K562 (cell line): ENCODE measurements around the gene EPN2. TPM values are rescaled to one million over a fixed set of nuclear protein-coding genes. Genes with fewer than 3 reads are reported as not detected.

ENCODE experiments used
- ATAC-seq: fragments of 200-7000 bp; cut with Tn5 transposase; 3 replicates; pipeline ENCODE4 v1.9.1; 2020; ENCODE audit warnings: moderate library complexity
- BruUV-seq: library from RNA; stranded (reverse); fragments of 400-500 nt; replicated peaks from 2 replicates; lab custom pipeline; 2021; lab: Mats Ljungman, UMichigan
- CTCF ChIA-PET: fragments of 300-600 bp; formaldehyde crosslinking; extraction: SDS; loops from one replicate; lab custom pipeline; 2021; ENCODE audit warnings: low intra/inter-chr PET ratio; lab: Yijun Ruan, JAX
- POLR2A ChIA-PET: fragments of 300-600, 350-650 bp; sonication (Branson Sonifier 250); formaldehyde crosslinking; extraction: SDS; loops from one replicate; lab custom pipeline; 2021; ENCODE audit warnings: antibody characterized with exemption, inconsistent platforms; lab: Yijun Ruan, JAX
- DNase-seq, 4 experiments: peaks; one replicate each; pipeline versions ENCODE4 v3.0.0 to v3.0.0-alpha.2; 2011 to 2018; ENCODE audit warnings: low spot score in 3 of 4, mixed read lengths in 3 of 4; ENCODE audit errors: extremely low read depth in 1 of 4
- FAIRE-seq: peaks from 2 replicates; lab custom pipeline; 2011; peaks lifted over from hg19 to GRCh38; lab: Jason Lieb, UNC
- H2AFZ ChIP-seq: 2 replicates; pipeline ENCODE4 v1.6.0; 2011; ENCODE audit warnings: low read depth, low read length, control low read depth, inconsistent platforms
- H3K27ac ChIP-seq: fragments of 200-600 bp; 3 replicates; pipeline ENCODE4 v1.8.0; 2011; ENCODE audit warnings: low read depth, mild to moderate bottlenecking, control low read depth, inconsistent platforms, low read length, moderate library complexity, mixed read lengths; ENCODE audit errors: extremely low read depth
- H3K27me3 ChIP-seq, 2 experiments: fragments of 300-600 bp in 1 of 2; 2 replicates in 1 of 2; 3 replicates in 1 of 2; pipeline versions ENCODE4 v1.6.0 to v1.8.0; 2011; ENCODE audit warnings: inconsistent platforms in 2 of 2, low read length in 2 of 2, mild to moderate bottlenecking in 1 of 2, mixed read lengths in 1 of 2, moderate library complexity in 1 of 2; ENCODE audit not compliant: control insufficient read depth in 2 of 2, insufficient read depth in 2 of 2
- H3K36me3 ChIP-seq: fragments of 300-600 bp; 3 replicates; pipeline ENCODE4 v1.8.0; 2011; ENCODE audit warnings: mild to moderate bottlenecking, low read length, inconsistent platforms; ENCODE audit not compliant: control insufficient read depth, insufficient read depth
- H3K4me1 ChIP-seq, 2 experiments: fragments of 200-600 bp in 1 of 2; replicated peaks in 1 of 2; 2 replicates in 1 of 2; 3 replicates in 1 of 2; pipeline versions ENCODE4 v1.5.1 to v1.8.0; 2011; ENCODE audit warnings: inconsistent platforms in 2 of 2, low read length in 2 of 2, mild to moderate bottlenecking in 1 of 2, mixed read lengths in 1 of 2, moderate library complexity in 1 of 2; ENCODE audit not compliant: control insufficient read depth in 2 of 2, insufficient read depth in 2 of 2
- H3K4me2 ChIP-seq: 2 replicates; pipeline ENCODE4 v1.6.1; 2011; ENCODE audit warnings: low read length, control low read depth, inconsistent platforms, mixed read lengths; ENCODE audit not compliant: insufficient read depth
- H3K4me3 ChIP-seq: fragments of 200-600 bp; sonication (generic), shearing (Covaris generic); 2 replicates; pipeline ENCODE4 v1.5.1; 2016; ENCODE audit warnings: control low read depth, inconsistent platforms
- H3K79me2 ChIP-seq: fragments of 200-600 bp; 3 replicates; pipeline ENCODE4 v1.8.0; 2011; ENCODE audit warnings: low read length, inconsistent platforms; ENCODE audit not compliant: control insufficient read depth, insufficient read depth
- H3K9ac ChIP-seq, 2 experiments: 2 replicates each; pipeline versions ENCODE4 v1.6.0 to v1.6.1; 2011; ENCODE audit warnings: low read depth in 2 of 2, low read length in 2 of 2, control low read depth in 1 of 2, inconsistent platforms in 1 of 2, mild to moderate bottlenecking in 1 of 2, mixed read lengths in 1 of 2; ENCODE audit not compliant: insufficient read depth in 1 of 2
- H3K9me1 ChIP-seq: one replicate; pipeline ENCODE4 v1.6.0; 2011; ENCODE audit warnings: inconsistent platforms, mild to moderate bottlenecking, low read length, moderate library complexity; ENCODE audit not compliant: control insufficient read depth, insufficient read depth
- H3K9me3 ChIP-seq: replicated peaks from 2 replicates; pipeline ENCODE4 v1.5.1; 2011; ENCODE audit warnings: low read depth, low read length, inconsistent platforms; ENCODE audit not compliant: control insufficient read depth, insufficient read depth
- H4K20me1 ChIP-seq: replicated peaks from 2 replicates; pipeline ENCODE4 v1.6.1; 2011; ENCODE audit warnings: low read length, inconsistent platforms, mixed read lengths; ENCODE audit not compliant: control insufficient read depth, insufficient read depth
- BDP1 ChIP-seq: IDR thresholded peaks from 3 replicates; pipeline ENCODE4 v1.6.1; 2011; ENCODE audit not compliant: insufficient read length, insufficient read depth
- MXI1 ChIP-seq: IDR thresholded peaks from 2 replicates; pipeline ENCODE4 v1.6.1; 2011; ENCODE audit warnings: low read depth, mild to moderate bottlenecking, improper control_type of control experiment, low read length
- OTX1 ChIP-seq: fragments of 450-650 bp; formaldehyde crosslinking; IDR thresholded peaks from 2 replicates; pipeline ENCODE4 v1.4.0; 2022; ENCODE audit warnings: mild to moderate bottlenecking
- RNF219 ChIP-seq: fragments of 250-450 bp; sonication (Bioruptor Pico); IDR thresholded peaks from 2 replicates; pipeline ENCODE4 v1.5.0; 2022; ENCODE audit warnings: mild to moderate bottlenecking
- TRIM24 ChIP-seq, 2 experiments: fragments of 450-650 bp; IDR thresholded peaks; 2 replicates each; pipeline ENCODE4 v1.6.1; 2016
- YBX1 ChIP-seq: fragments of 450-650 bp; IDR thresholded peaks from 2 replicates; pipeline ENCODE4 v1.7.1; 2016; ENCODE audit warnings: mild to moderate bottlenecking
- ZNF324 ChIP-seq: fragments of 250-450 bp; sonication (Bioruptor Pico); IDR thresholded peaks from 2 replicates; pipeline ENCODE4 v1.4.0; 2020; ENCODE audit warnings: mild to moderate bottlenecking
- WGBS: fragments of 100-300 bp; shearing (Covaris generic); methylation state at CpG from one replicate; pipeline ENCODE4 v1.1.6; 2016; ENCODE audit warnings: low coverage, mixed read lengths; ENCODE audit not compliant: insufficient coverage; ENCODE audit errors: missing lambda C conversion rate; 5-methylcytosine and 5-hydroxymethylcytosine counted together
- in situ Hi-C: fragments of 300-500 bp; cut with MboI; formaldehyde crosslinking; loops from 4 replicates; pipeline ENCODE4 v1.15.0; 2018; ENCODE audit warnings: inconsistent platforms, mixed read lengths
- intact Hi-C: fragments of 100-400 bp; cut with micrococcal nuclease; formaldehyde crosslinking; loops from 2 replicates; pipeline ENCODE4 v1.14.2; 2022
- polyA plus RNA-seq, 8 experiments: library from polyadenylated mRNA; depleted of rRNA in 4 of 8; stranded (reverse) in 5 of 8; unstranded in 3 of 8; fragments of >200 nt; fragmentation: Nextera tagmentation in 2 of 8; fragmentation: Illumina TruSeq in 1 of 8; extraction: Ambion mirVana in 2 of 8; extraction: Trizol in 1 of 8; gene quantifications; 2 replicates each; pipeline versions ENCODE4 v1.2.1 to v1.2.3, GENCODE V29; 2011 to 2014; ENCODE audit warnings: inconsistent platforms in 1 of 8, missing spikeins in 1 of 8
- total RNA-seq, 7 experiments: library from RNA; depleted of rRNA in 6 of 7; stranded (reverse); fragments of >200 nt in 6 of 7; fragmentation: Illumina TruSeq in 2 of 7; extraction: Trizol in 2 of 7; gene quantifications; 2 replicates each; pipeline versions ENCODE4 v1.2.1 to v1.2.3, GENCODE V29; 2011 to 2021; ENCODE audit warnings: low replicate concordance in 1 of 7

Gene EPN2
- total and polyA plus RNA-seq, 9 of the 15 experiments (the other 6 are each of a cell fraction or from before 2014, with no cell fraction given): 1.0 to 12.9 (median 8.9) TPM

DNA sequence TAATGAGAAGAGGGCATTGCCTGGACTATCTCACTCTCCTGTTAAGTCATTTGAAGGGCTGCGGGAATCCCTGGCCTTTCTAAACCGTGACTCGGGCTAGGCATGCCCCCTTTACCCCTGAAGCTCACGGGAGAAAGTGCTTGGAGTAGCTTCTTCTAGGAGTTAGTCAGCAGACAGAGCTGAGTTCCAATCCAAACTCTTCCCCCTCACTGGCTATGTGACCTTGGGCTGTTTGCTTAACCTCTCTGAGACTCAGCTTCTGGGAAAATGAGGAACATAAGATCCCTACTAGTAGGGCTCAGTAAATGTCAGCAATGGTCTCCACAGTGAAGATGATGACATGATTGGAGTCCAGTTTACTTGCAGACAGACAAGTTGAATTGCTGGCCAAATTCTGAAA, 131.1 kb downstream of the EPN2 start:
- in situ Hi-C loops (loop anchor here (10.0 kb wide), 1 partner anchor 397 kb away; no protein-coding TSS in a partner anchor), intact Hi-C loops (no loop called here)
- WGBS: 55% methylated on average over 4 of the region's 4 CpGs
- DNase-seq: no peak
- ChIA-PET POLR2A (no interaction called here), CTCF (no interaction called here)
- Histone ChIP-seq H3K4me1 (peaks cover 0 to 14% of the 10 kb centered on the region in 2 experiments; a peak in 3 of 5 replicates), H3K4me3 (no peak overlapping the region), H3K9me3 (no peaks in the 10 kb centered on the region), H3K9ac (no peak overlapping the region), H2AFZ (no peak overlapping the region), H3K79me2 (no peaks in the 10 kb centered on the region), H3K27ac (no peak overlapping the region), H3K36me3 (no peaks in the 10 kb centered on the region), H4K20me1 (no peaks in the 10 kb centered on the region), H3K9me1 (no peaks in the 10 kb centered on the region), H3K27me3 (no peaks in the 10 kb centered on the region), H3K4me2 (no peak overlapping the region)
- FAIRE-seq: no peak
- ATAC-seq: no peak
- BruUV-seq: no TSS peak
- TF ChIP-seq RNF219: no peak
- no peak for TF ChIP-seq OTX1
- no peak for TF ChIP-seq ZNF324
- TF ChIP-seq BDP1: no peak
- TF ChIP-seq YBX1: no peak
- TF ChIP-seq MXI1: no peak
- TF ChIP-seq TRIM24 (IDR thresholded peaks at IDR 0.05): no peak
